ENCODE measurements around the gene PDCL2. TPM values are rescaled to one million over a fixed set of nuclear protein-coding genes. Genes with fewer than 3 reads are reported as not detected.

The PDCL2 gene
- total RNA-seq, 1 experiment from 2014 or later, result not detected

- intact Hi-C loops (cut with micrococcal nuclease; ENCODE audit: unreplicated experiment), result no loop called here
- Histone ChIP-seq H3K27me3 (replicated peaks; ENCODE audit: insufficient read depth, low read depth, low read length, poor library complexity) (no peaks in the 10 kb centered on the region), H3K36me3 (ENCODE audit: insufficient read depth, low read length, poor library complexity, severe bottlenecking) (no peaks in the 10 kb centered on the region), H3K9me3 (ENCODE audit: low read depth, low read length, poor library complexity, severe bottlenecking) (no peaks in the 10 kb centered on the region), H3K27ac (ENCODE audit: low read depth, low read length, poor library complexity, severe bottlenecking) (no peak overlapping the region), H3K4me3 (ENCODE audit: low read depth, low read length, poor library complexity, severe bottlenecking) (no peak overlapping the region), H3K4me1 (ENCODE audit: insufficient read depth, low read length, poor library complexity, severe bottlenecking) (no peaks in the 10 kb centered on the region)
- TF ChIP-seq CTCF (conservative IDR thresholded peaks at IDR 0.05; ENCODE audit: low read depth, low read length) (no peak), EZH2 (IDR thresholded peaks at IDR 0.05; ENCODE audit: borderline replicate concordance, low read depth, low read length, poor library complexity, severe bottlenecking) (no peak)
- CTCF ChIA-PET, result no interaction called here
- DNase-seq (ENCODE audit: low spot score), result no peak
- BruUV-seq (replicated peaks), result no TSS peak
- POLR2A ChIA-PET (ENCODE audit: low non-redundant PET), result no interaction called here
These were observed 61.4 kb downstream of the PDCL2 start for GRCh38 chr4:55530691-55531090.

GRCh38 chr4:55530167-55530566 is 61.9 kb downstream of the PDCL2 start:
- no peak overlapping the region for H3K27ac ChIP-seq (ENCODE audit: low read depth, low read length, poor library complexity, severe bottlenecking)
- no peak for TF ChIP-seq CTCF (conservative IDR thresholded peaks at IDR 0.05; ENCODE audit: low read depth, low read length)
- TF ChIP-seq EZH2 (IDR thresholded peaks at IDR 0.05; ENCODE audit: borderline replicate concordance, low read depth, low read length, poor library complexity, severe bottlenecking), result no peak
- intact Hi-C loops (cut with micrococcal nuclease; ENCODE audit: unreplicated experiment), result no loop called here
- H3K4me1 ChIP-seq (ENCODE audit: insufficient read depth, low read length, poor library complexity, severe bottlenecking), result no peaks in the 10 kb centered on the region
- CTCF ChIA-PET, result no interaction called here
- H3K4me3 ChIP-seq (ENCODE audit: low read depth, low read length, poor library complexity, severe bottlenecking), result no peak overlapping the region
- H3K9me3 ChIP-seq (ENCODE audit: low read depth, low read length, poor library complexity, severe bottlenecking), result no peaks in the 10 kb centered on the region
- DNase-seq (ENCODE audit: low spot score), result no peak
- no peaks in the 10 kb centered on the region for H3K27me3 ChIP-seq (replicated peaks; ENCODE audit: insufficient read depth, low read depth, low read length, poor library complexity)
- POLR2A ChIA-PET (ENCODE audit: low non-redundant PET), result no interaction called here
- no peaks in the 10 kb centered on the region for H3K36me3 ChIP-seq (ENCODE audit: insufficient read depth, low read length, poor library complexity, severe bottlenecking)
- no TSS peak for BruUV-seq (replicated peaks)

- H3K36me3 ChIP-seq (ENCODE audit: insufficient read depth, low read length, poor library complexity, severe bottlenecking), result no peaks in the 10 kb centered on the region
- intact Hi-C loops (cut with micrococcal nuclease; ENCODE audit: unreplicated experiment), result no loop called here
- no peak overlapping the region for H3K4me3 ChIP-seq (ENCODE audit: low read depth, low read length, poor library complexity, severe bottlenecking)
- H3K27ac ChIP-seq (ENCODE audit: low read depth, low read length, poor library complexity, severe bottlenecking), result no peak overlapping the region
- H3K9me3 ChIP-seq (ENCODE audit: low read depth, low read length, poor library complexity, severe bottlenecking), result no peaks in the 10 kb centered on the region
- H3K4me1 ChIP-seq (ENCODE audit: insufficient read depth, low read length, poor library complexity, severe bottlenecking), result no peaks in the 10 kb centered on the region
- no peak for DNase-seq (ENCODE audit: low spot score)
- no peak for TF ChIP-seq EZH2 (IDR thresholded peaks at IDR 0.05; ENCODE audit: borderline replicate concordance, low read depth, low read length, poor library complexity, severe bottlenecking)
- no peak for TF ChIP-seq CTCF (conservative IDR thresholded peaks at IDR 0.05; ENCODE audit: low read depth, low read length)
- no TSS peak for BruUV-seq (replicated peaks)
- no peaks in the 10 kb centered on the region for H3K27me3 ChIP-seq (replicated peaks; ENCODE audit: insufficient read depth, low read depth, low read length, poor library complexity)
- CTCF ChIA-PET, result no interaction called here
- POLR2A ChIA-PET (ENCODE audit: low non-redundant PET), result no interaction called here
These were observed 63.6 kb downstream of the PDCL2 start for GRCh38 chr4:55528491-55528890.

All from A673 (cell line).